Activated B cell treated with CpG ODN at 0.5 μM for 24 hours (primary cell): ENCODE measurements around the gene ACOX3. TPM values are rescaled to one million over a fixed set of nuclear protein-coding genes. Genes with fewer than 3 reads are reported as not detected.

ENCODE experiments used
- ATAC-seq: fragments of 200-7000 bp; cut with Tn5 transposase; one replicate; pipeline ENCODE4 v1.10.0; 2021; ENCODE audit warnings: low read depth, mild to moderate bottlenecking, moderate library complexity
- CTCF ChIA-PET: fragments of 350-600 bp; sonication (Branson Sonifier 250); formaldehyde crosslinking; loops from one replicate; lab custom pipeline; 2021; ENCODE audit warnings: antibody characterized with exemption; lab: Charles Lee
- POLR2A ChIA-PET: fragments of 350-600 bp; sonication (Branson Sonifier 250); formaldehyde crosslinking; loops from one replicate; lab custom pipeline; 2021; ENCODE audit warnings: antibody characterized with exemption; lab: Charles Lee
- DNase-seq: peaks from one replicate; pipeline ENCODE4 v3.0.0; 2022
- H3K27ac Mint-ChIP-seq: one replicate; pipeline ENCODE4 v1.8.0; 2020; ENCODE audit warnings: mixed read lengths
- H3K27me3 Mint-ChIP-seq: one replicate; pipeline ENCODE4 v1.8.0; 2021; ENCODE audit warnings: mixed read lengths
- H3K36me3 Mint-ChIP-seq: one replicate; pipeline ENCODE4 v1.8.0; 2021; ENCODE audit warnings: low read depth, mixed read lengths
- H3K4me1 Mint-ChIP-seq: one replicate; pipeline ENCODE4 v1.8.0; 2021; ENCODE audit warnings: mixed read lengths
- H3K4me3 Mint-ChIP-seq: one replicate; pipeline ENCODE4 v1.8.0; 2020; ENCODE audit warnings: mild to moderate bottlenecking, mixed read lengths
- H3K9me3 Mint-ChIP-seq: one replicate; pipeline ENCODE4 v1.8.0; 2020; ENCODE audit warnings: mixed read lengths
- CTCF ChIP-seq: fragments of 200-600 bp; IDR thresholded peaks from one replicate; pipeline ENCODE4 v1.8.0; 2022; ENCODE audit warnings: antibody characterized with exemption, mild to moderate bottlenecking
- intact Hi-C: fragments of 100-400 bp; cut with micrococcal nuclease; formaldehyde crosslinking; loops from one replicate; pipeline ENCODE4 v1.15.1; 2024
- total RNA-seq: library from RNA; stranded (reverse); gene quantifications from 2 replicates; pipeline ENCODE4 v1.2.3, GENCODE V29; 2022

The ACOX3 gene
- total RNA-seq, 1 donor from 2014 or later = 20.6 TPM

GRCh38 chr4:8391972-8392371, 48.6 kb downstream of the ACOX3 start:
- intact Hi-C loops = no loop called here
- Mint-ChIP-seq H3K36me3 (peaks cover 65% of the 10 kb centered on the region), H3K4me3 (no peak overlapping the region), H3K9me3 (no peaks in the 10 kb centered on the region), H3K27ac (no peak overlapping the region), H3K27me3 (no peaks in the 10 kb centered on the region), H3K4me1 (peaks cover 6% of the 10 kb centered on the region)
- CTCF ChIA-PET = interaction anchor here (1.1 kb wide), 1 partner anchor 215 kb away, joined by 5 read pairs; no protein-coding TSS in a partner anchor
- ATAC-seq = no peak
- TF ChIP-seq CTCF = no peak
- POLR2A ChIA-PET = no interaction called here
- DNase-seq = no peak

- ChIA-PET POLR2A (no interaction called here), CTCF (interaction anchor here (1.1 kb wide), 1 partner anchor 214 kb away, joined by 5 read pairs; no protein-coding TSS in a partner anchor)
- intact Hi-C loops = no loop called here
- H3K4me1 Mint-ChIP-seq = peaks cover 6% of the 10 kb centered on the region
- peaks cover 61% of the 10 kb centered on the region for H3K36me3 Mint-ChIP-seq
- ATAC-seq = no peak
- no peak overlapping the region for H3K4me3 Mint-ChIP-seq
- DNase-seq = no peak
- H3K27ac Mint-ChIP-seq = no peak overlapping the region
- H3K9me3 Mint-ChIP-seq = no peaks in the 10 kb centered on the region
- no peak for TF ChIP-seq CTCF
- H3K27me3 Mint-ChIP-seq = no peaks in the 10 kb centered on the region
Observed at GRCh38 chr4:8391071-8391470, 49.5 kb downstream of the ACOX3 start.

- Mint-ChIP-seq H3K4me3 (no peak overlapping the region), H3K27me3 (no peaks in the 10 kb centered on the region), H3K9me3 (no peaks in the 10 kb centered on the region), H3K27ac (no peak overlapping the region), H3K36me3 (peaks cover 63% of the 10 kb centered on the region), H3K4me1 (peaks cover 6% of the 10 kb centered on the region)
- TF ChIP-seq CTCF = no peak
- ATAC-seq (no peak), DNase-seq (no peak)
- POLR2A ChIA-PET = no interaction called here
- intact Hi-C loops = no loop called here
- CTCF ChIA-PET = no interaction called here
Observed at GRCh38 chr4:8390577-8390976, 49.9 kb downstream of the ACOX3 start.

GRCh38 chr4:8388528-8388870, 52.0 kb downstream of the ACOX3 start:
- Mint-ChIP-seq H3K4me3 (no peak overlapping the region), H3K36me3 (peaks cover 55% of the 10 kb centered on the region), H3K4me1 (peaks cover 6% of the 10 kb centered on the region), H3K27me3 (no peaks in the 10 kb centered on the region), H3K9me3 (no peaks in the 10 kb centered on the region), H3K27ac (no peak overlapping the region)
- intact Hi-C loops = no loop called here
- DNase-seq (no peak), ATAC-seq (no peak)
- ChIA-PET CTCF (no interaction called here), POLR2A (no interaction called here)
- no peak for TF ChIP-seq CTCF

- ChIA-PET POLR2A (no interaction called here), CTCF (no interaction called here)
- TF ChIP-seq CTCF = no peak
- H3K36me3 Mint-ChIP-seq = peaks cover 56% of the 10 kb centered on the region
- intact Hi-C loops = no loop called here
- H3K9me3 Mint-ChIP-seq = no peaks in the 10 kb centered on the region
- H3K4me1 Mint-ChIP-seq = peaks cover 6% of the 10 kb centered on the region
- H3K4me3 Mint-ChIP-seq = no peak overlapping the region
- ATAC-seq = no peak
- no peaks in the 10 kb centered on the region for H3K27me3 Mint-ChIP-seq
- DNase-seq = no peak
- H3K27ac Mint-ChIP-seq = no peak overlapping the region
Observed at GRCh38 chr4:8387615-8388527, 52.7 kb downstream of the ACOX3 start.
